NCI-H1105 treated with DMSO at 0.1 percent for 48 hours (cell line): ENCODE data around the gene MIGA2.
"Not testable (repeated sequence)": the region's sequence is repeated elsewhere in the genome, so short reads cannot be mapped to it uniquely, and the experiment has no call there.

Experiments used
- DNase-seq: peaks from one replicate; lab custom pipeline; 2025; lab: John Stamatoyannopoulos, UW

MIGA2 gene

DNA sequence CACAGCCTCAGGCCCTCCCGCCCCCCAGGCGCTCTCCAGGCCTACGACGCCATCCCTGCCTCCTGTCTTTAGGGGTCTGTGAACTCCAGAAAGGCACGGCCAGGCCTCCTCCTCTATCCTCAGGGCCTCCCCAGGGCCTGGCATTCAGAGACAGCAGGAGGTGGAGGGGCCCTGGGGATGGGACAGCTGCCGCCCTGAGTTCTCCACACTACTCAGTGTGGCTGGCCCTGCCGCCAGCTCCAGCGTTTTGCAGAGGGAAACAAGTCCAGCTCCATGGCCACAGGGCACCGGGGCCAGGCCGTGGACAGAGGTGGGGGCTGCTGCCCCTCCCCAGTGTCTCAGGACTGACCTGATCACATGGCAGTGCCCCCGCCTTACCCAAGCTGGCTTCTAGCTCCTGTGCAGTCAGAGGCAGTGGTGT, 24.7 kb upstream of the MIGA2 start:
- no peak for DNase-seq

GRCh38 chr9:129012343-129012742, 24.1 kb upstream of the MIGA2 start:
- DNase-seq = no peak

- no peak for DNase-seq
Observed at GRCh38 chr9:129012893-129013448, 23.5 kb upstream of the MIGA2 start.

DNA sequence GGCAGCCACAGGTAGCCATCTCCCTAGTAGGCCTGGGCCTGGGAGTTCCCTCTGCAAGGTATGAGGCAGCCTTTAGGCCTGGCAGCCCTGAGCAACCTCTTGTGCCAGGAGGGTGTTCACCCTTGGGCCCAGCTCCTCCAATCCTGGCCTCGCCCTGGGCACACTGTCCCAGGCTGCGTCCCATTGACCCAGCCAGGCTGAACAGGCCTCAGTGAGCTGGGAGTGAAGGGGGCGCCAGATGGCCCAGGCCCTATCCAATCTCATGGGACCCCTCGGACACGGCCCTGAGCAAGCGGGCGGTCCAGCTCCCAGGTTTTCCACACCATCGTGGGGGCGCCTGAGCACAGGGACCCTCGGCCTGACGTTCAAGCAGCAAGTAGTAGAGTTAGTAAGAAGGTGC, 22.8 kb upstream of the MIGA2 start:
- no peak for DNase-seq

GRCh38 chr9:129014124-129014523, 22.3 kb upstream of the MIGA2 start:
- DNase-seq = no peak

- no peak for DNase-seq
Observed at GRCh38 chr9:129014608-129015007, 21.8 kb upstream of the MIGA2 start.

- no peak for DNase-seq
Observed at GRCh38 chr9:129021091-129021490, 15.3 kb upstream of the MIGA2 start.

DNA sequence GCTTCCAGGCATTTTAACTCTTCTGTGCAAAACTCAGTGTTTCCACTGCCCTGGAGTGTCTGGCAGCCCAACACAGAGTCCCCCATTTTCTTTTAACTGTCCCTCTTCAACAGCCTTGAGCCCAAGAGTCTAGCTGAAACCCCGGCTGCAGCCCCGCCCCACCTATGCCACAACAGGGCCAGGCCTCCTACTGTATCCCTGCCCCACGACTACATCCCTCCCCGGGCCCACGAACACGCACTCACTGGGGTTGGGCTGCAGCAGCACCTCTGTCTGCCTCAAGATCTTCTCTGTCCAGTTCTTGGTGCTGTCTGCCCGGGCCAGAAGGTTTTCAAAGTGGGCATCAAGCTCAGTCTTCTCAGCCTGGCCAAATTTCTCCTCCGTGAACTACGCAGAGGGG, 14.4 kb upstream of the MIGA2 start:
- no peak for DNase-seq

GRCh38 chr9:129023036-129023907, 13.2 kb upstream of the MIGA2 start:
- DNase-seq = no peak

DNA sequence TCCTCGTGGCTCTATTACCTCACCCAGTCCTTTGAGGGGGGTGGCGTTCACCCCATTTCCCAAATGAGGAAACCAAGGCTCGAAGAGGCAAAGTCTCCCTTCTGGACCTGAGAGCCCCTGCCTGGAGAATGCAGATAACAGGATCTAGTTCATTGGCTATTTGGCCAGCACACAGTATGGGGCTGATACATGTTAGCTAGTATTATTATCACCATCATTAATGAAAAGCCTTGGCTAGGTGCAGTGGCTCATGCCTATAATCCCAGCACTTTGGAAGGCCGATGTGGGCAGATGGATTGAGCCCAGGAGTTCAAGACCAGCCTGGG, 12.6 kb upstream of the MIGA2 start:
- DNase-seq = no peak

DNA sequence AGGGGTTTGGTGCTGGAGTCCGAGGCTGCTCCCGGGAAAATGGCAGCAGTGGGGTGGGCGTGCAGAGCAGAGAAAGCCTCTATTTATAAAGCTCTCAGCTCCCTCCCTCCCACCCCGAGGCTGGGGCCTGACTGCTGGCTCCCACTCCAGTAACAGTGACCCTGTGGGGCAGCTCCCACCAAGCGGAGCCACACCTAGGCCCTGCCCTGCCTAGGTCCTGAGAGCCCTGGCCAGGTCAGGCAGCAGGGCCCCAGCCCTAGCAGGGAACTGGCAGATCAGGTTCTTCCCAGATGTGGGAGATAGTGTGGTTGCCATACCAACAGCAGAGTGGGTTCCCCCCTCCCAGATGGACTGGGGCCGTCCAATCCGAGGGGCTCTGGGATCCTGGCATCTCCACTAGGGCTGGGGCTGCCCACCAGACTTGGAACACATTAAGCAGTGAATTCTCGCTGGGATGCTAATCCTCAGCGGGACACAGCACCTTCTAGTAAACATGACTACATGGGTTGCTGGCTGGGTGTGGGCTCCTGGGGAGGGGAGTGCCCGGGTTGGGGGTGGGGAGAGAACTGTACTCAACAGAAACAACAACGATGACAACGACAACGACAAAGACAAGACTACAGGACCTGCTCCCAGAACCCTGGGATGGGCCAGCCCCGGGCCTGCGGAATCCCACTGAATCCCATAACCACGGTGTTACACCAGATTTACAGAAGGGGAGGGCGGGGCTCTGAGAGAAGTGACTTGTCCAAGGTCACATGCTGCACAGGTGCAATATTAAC, 9.8 kb upstream of the MIGA2 start:
- DNase-seq = no peak

GRCh38 chr9:129027224-129027684, 9.2 kb upstream of the MIGA2 start:
- DNase-seq = no peak

GRCh38 chr9:129027685-129028191, 8.7 kb upstream of the MIGA2 start:
- DNase-seq = peak; percentile 46

DNA sequence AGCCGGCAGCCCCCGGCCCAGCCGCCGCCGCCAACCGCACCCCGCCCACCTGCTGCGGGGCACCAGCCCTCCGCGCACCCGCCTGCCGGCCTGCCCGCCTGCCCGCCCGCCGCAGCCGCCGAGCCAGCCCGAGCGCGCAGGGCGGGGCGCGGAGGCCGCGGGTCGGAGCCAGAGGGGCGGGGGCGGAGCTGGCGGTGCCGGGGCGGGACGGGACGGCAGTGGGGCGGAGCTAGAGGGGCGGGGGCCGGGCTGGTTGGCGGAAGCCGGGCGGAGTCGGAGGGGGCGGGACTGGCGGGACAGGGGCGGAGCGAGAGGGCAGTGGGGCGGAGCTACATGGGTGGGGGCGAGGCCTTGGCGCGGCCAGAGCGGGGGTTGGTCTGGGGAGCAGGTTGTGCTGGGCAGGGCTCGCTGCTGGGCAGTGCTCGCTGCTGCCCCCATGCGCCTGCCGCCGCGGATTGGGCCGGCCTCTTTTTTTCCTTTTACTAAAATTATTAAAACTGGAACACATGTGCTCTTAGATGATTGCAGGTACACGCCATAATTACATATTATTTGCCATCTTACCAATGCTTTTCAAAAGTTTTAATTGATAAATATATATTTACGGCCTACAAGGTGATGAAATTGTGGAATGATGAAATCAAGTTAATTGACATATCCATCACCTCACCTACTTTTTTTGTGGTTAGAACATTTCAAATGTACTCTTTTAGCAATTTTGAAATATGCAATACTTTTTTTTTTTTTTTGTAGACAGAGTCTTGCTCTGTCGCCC, 8.0 kb upstream of the MIGA2 start, which contains the start of gene SH3GLB2:
SH3GLB2 (minus strand) TSS at position 140 of the 775 bp plus-strand sequence. CDS start 177 bp downstream, outside the sequence.
- peak; percentile 84 for DNase-seq

GRCh38 chr9:129030191-129030590, 6.2 kb upstream of the MIGA2 start:
- DNase-seq = no peak

DNA sequence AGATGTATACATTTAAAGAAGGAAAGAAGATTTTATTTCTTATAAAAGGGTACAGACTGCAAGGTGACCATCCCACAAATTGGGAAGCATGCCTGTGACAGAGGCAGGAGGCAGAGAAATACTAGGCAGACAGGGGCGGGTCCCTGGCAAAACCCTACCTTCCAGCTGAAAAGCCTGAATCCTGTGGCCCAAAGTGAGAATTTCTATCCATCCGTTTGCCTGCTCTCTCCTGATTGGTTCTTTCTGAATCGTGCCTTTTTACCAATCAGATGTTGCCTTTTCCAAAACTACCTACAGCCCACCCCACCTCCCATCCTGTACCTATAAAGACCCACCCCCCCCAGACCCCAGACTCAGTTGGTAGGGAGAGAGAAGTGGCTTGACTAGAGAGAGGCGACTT, 4.9 kb upstream of the MIGA2 start:
- DNase-seq = no peak

- DNase-seq = no peak
Observed at GRCh38 chr9:129032541-129033159, 3.8 kb upstream of the MIGA2 start.

DNA sequence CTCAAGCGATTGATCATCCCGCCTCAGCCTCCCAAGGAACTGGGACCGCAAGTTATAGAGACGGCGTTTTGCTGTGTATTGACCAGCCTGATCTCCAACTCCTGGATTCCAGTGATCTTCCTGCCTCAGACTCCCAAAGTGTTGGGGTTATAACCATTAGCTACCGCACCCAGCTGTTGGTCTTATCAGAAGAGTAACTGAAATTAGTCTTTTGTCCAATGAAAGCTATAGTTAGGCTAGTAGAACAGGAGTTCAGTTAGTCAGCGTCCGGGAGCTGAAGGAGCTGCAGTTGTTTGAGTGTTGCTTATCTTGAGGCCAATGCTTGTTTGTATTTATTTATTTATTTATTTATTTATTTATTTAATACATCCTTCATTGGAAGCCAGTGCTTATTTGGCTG, 3.2 kb upstream of the MIGA2 start:
- no peak for DNase-seq

DNA sequence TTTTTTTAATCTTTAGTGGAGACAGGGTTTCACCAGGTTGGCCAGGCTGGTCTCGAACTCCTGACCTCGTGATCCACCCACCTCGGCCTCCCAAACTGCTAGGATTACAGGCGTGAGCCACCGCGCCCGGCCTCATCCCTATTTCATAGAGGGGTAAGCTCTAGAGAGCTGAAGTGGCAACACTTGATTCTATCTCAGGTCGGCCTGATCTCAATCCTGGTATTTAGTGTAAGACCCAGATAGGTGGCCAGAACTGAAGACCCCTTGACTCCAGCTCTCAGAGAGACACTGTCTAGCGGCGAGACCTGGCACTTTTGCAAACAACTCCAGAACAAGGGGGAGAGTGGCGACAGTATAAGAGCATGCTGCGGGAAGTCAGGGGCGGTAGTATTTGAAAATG, 588 bp upstream of the MIGA2 start:
- DNase-seq = not testable (repeated sequence)

DNA sequence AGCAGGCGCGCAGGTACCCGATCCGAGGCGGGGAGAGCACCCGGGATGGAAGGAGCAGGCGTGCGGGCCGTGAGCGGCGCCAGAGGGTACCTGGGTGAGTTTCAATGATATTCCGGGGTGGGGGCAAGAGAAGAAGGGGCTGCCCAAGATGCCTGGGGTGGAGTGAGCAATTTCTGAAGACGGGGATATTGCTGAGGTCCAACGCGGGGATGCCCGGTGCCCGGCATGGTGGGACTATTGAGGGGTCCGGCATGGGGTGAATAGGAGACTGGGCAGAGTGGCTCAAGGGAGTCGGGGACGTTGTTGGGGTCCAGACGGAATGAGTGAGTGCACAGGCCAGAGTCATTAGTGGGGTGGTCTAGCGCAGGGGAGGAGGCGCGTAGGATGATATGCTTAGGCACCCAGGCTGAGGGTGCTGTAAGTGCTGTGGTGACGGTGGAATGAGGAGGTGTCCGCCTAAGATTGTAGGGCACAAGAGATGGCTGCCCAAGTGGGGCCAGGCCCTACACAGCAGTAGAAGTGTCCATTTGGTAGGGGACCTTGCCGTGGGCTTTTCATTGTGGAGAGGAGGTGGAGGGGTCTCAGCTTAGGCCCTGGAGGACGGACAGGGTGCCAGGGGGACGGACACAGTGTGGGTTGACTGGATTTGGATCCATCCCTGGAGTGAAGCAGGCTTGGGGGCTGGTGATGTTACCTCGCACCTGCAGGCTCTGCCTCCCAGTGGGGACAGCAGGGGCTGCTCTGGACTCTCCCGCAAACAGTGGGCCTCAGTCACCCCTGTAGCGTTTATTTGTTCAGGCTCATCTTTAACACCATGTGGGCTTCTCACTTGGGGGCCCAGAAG, 719 bp downstream of the MIGA2 start:
- DNase-seq = no peak

GRCh38 chr9:129037767-129038098, 1.3 kb downstream of the MIGA2 start:
- no peak for DNase-seq
